ACC112 (cell line): Measurements from ENCODE around the gene ADAR.

Source experiments
- H2AFZ ChIP-seq: fragments of 200-600 bp; sonication (generic); one replicate; pipeline ENCODE4 v1.6.0; 2017; ENCODE audit warnings: antibody characterized with exemption, low read length; ENCODE audit not compliant: unreplicated experiment
- H3K27ac ChIP-seq: fragments of 200-600 bp; sonication (generic); 2 replicates; pipeline ENCODE4 v1.5.1; 2014; ENCODE audit warnings: low read depth, mild to moderate bottlenecking, antibody characterized with exemption, low read length, moderate library complexity
- H3K27me3 ChIP-seq: fragments of 200-600 bp; sonication (generic); 2 replicates; pipeline ENCODE4 v1.6.1; 2014; ENCODE audit warnings: mild to moderate bottlenecking, antibody characterized with exemption, low read length, moderate library complexity, mixed read lengths; ENCODE audit not compliant: insufficient read depth
- H3K36me3 ChIP-seq: fragments of 200-600 bp; sonication (generic); 2 replicates; pipeline ENCODE4 v1.6.1; 2016; ENCODE audit warnings: mild to moderate bottlenecking, antibody characterized with exemption, low read length, moderate library complexity, mixed read lengths; ENCODE audit not compliant: insufficient read depth
- H3K4me1 ChIP-seq: fragments of 200-600 bp; sonication (generic); one replicate; pipeline ENCODE4 v1.6.1; 2016; ENCODE audit warnings: low read length, mixed read lengths; ENCODE audit not compliant: insufficient read depth, unreplicated experiment, control insufficient read depth
- H3K4me3 ChIP-seq: fragments of 200-600 bp; sonication (generic); 2 replicates; pipeline ENCODE4 v1.5.1; 2014; ENCODE audit warnings: mild to moderate bottlenecking, low read depth, low read length
- H3K79me2 ChIP-seq: fragments of 200-600 bp; sonication (generic); one replicate; pipeline ENCODE4 v1.6.0; 2016; ENCODE audit warnings: low read length; ENCODE audit not compliant: control insufficient read depth, unreplicated experiment, insufficient read depth

Gene ADAR

DNA sequence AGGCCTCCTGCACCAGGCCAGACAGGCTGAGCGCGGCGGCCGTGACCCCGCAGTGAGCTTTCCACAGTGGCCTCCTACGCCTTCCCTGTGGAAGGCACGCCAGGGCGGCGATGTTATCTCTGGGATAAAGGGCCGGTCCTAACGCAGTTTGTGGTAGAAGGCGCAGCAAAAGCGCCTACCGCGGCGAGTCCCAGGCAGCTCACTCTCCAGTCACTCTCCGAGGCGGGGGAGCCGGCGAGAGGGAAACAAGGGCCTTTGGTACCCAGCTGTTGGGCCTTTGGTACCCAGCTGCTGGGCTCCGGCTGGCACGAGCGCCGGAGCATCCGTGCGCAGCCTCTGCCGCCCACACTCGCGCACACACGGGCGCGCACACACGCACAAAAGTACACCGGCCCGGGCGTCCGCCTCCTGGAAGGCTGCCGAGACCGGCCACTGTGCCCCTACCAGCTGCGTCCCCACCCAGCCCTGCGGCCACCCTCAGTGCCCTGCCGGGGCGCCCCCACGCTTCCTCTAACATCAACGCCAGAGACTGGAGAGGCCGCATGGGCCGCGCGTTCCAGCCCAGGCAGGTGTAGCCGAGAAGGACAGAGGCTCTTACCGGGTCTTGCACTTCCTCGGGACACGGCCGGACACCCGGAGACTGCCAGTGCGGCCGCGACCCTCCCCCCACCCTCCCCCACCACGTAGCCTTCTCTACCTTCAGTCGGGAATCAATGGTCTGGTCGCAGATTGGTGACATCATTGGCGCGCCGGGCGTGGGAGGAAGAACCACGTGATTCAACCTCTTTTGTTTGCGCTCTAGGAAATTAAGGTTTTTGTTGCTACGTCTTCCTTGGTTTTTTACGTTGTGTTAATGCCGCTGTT is 19.5 kb upstream of the ADAR start:
- peak overlapping the region; percentile 82 for H3K27ac ChIP-seq
- peak overlapping the region; percentile 98 for H2AFZ ChIP-seq
- H3K79me2 ChIP-seq: peaks cover 49% of the 10 kb centered on the region

DNA sequence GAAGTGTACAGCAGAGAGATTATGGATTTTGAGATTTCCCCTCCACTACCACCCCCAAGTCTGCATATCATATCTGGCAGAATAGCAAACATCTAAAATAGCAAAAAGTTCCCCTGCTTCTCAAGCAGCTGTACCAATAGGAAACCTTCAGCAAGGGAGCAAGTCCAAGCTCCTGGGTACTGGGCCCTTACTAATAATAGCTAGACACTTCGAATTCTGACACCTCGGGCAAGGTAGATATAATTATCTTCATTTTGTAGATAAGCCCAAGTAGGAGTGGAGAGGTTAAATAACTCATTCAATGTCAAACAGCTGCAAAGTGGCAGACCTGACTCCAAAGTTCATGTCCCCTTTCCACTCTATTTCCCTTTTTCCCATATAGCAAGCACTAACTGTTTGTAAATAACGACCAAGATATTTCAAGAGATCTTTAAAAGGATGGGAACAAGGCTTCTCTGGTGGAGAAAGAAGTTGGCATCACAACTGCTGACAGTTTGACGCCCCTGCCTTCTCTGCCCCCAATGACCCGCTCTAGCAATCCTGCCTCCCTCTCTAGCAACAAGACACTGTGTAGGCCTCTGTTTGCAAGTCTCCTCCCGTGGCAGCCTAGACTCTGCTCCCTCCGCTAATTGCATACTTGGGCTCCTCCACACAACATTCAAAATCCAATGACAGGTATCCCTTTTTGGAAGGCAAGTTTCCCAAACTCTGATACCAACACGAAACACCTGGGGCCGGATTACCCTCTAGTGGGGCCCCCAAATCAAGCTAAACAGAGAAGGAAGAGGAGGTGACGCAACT is 18.7 kb upstream of the ADAR start:
- H2AFZ ChIP-seq: peak overlapping the region; percentile 98
- peak overlapping the region; percentile 82 for H3K27ac ChIP-seq
- peak overlapping the region; percentile 79 for H3K4me3 ChIP-seq
- H3K79me2 ChIP-seq: peaks cover 58% of the 10 kb centered on the region
- peaks cover 4% of the 10 kb centered on the region; the same call in 1 of the 2 replicates for H3K27me3 ChIP-seq
- H3K4me1 ChIP-seq: peaks cover 12% of the 10 kb centered on the region
- peaks cover 10% of the 10 kb centered on the region; the same call in 1 of the 2 replicates for H3K36me3 ChIP-seq

More for the DNA sequence above, 19.5 kb upstream of the ADAR start:
- Histone ChIP-seq H3K4me1 (peaks cover 12% of the 10 kb centered on the region), H3K27me3 (peaks cover 12% of the 10 kb centered on the region), H3K4me3 (peak overlapping the region; percentile 79), H3K36me3 (peaks cover 10% of the 10 kb centered on the region; the same call in 1 of the 2 replicates)

DNA sequence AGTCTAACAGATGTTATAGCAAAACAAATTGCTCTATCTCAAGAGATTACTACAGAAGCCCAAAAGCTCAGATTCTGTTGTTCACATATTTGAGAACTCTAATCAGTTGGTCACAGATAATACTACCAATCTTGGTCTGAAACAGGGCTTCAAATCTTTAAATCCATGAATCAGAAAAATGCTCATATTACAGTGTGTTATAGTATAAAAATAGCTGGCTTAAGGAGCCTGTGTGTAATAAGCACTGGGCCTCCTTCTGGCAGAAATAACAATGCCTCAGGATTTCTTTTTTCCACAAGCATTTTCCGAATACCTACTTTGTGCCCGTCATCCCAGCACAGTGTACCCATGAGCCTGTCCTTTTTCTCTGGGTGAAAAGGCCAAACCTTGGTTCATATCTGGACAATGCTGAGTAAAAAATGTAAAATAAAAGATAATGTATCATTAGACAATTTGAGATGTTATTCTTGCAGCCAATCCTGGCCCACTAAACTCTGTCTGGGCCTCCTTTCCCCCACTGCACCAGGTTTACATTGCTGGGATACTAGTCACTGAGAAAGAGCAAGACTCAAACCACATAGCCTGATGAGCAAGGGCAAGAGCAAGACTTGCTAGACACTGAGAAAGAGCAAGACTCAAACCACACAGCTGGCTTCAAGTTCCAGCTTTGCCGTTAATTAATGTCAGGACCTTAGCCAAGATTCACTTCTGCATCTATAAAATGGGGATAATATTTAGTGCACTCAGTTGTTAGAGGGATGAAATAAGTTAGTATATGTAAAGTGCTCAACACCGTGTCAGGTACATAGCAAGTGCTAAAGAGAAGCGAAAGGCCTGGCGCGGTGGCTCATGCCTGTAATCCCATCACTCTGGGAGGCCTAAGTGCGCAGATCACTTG is 17.0 kb upstream of the ADAR start:
- H3K4me1 ChIP-seq: peaks cover 12% of the 10 kb centered on the region
- peaks cover 67% of the 10 kb centered on the region for H3K79me2 ChIP-seq

DNA sequence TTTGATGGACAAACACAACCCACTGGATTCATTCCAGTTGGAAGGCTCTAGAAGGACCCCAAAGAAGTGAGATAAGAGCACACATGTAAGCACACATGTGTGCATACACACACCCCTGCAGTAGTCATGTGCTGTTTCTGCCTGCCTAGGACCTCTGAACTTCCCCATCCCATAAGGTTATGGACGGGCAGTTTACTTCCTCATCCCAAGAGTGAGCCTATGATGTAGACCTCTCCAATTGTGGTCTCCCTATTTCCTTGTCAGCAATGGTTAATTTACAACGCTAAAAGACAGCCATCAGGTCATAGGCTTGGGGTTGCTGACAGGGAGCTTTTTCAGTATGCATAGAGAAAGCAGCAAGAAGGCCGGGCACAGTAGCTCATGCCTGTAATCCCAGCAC is 15.4 kb upstream of the ADAR start:
- Histone ChIP-seq H3K27me3 (no peaks in the 10 kb centered on the region), H3K27ac (no peak overlapping the region)

More for the DNA sequence above, 17.0 kb upstream of the ADAR start:
- H3K4me3 ChIP-seq: no peak overlapping the region
- H3K27ac ChIP-seq: no peak overlapping the region
- H3K36me3 ChIP-seq: peaks cover 10% of the 10 kb centered on the region; the same call in 1 of the 2 replicates
- no peaks in the 10 kb centered on the region for H3K27me3 ChIP-seq
- H2AFZ ChIP-seq: no peak overlapping the region

DNA sequence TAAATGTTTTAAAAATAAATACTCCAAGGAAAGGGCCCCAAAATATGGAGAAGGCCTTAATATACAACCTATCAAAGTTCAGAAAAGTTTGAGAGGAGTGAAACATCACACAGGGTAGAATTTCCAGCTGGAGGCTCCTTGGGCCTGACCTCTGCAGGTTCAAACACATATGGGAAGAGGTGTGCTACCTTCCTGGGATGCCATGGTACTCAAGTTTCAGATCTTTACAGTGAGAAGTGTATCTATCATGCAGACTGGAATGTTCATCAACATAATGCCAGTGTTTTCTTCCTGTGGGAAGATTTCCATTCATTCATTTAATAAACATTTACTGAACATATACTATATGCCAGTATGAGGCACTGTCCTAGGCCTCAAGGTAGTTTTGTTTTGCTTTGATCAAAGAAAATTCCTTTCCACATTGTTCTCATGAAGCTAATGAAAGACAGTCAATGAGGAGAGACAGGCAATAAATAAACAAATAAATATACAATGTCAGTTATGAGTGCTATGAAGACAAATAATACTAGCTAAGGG is 14.6 kb upstream of the ADAR start:
- peaks cover 86% of the 10 kb centered on the region for H3K79me2 ChIP-seq
- H3K27ac ChIP-seq: no peak overlapping the region
- no peak overlapping the region for H2AFZ ChIP-seq
- peaks cover 10% of the 10 kb centered on the region for H3K4me1 ChIP-seq
- no peak overlapping the region for H3K4me3 ChIP-seq
- H3K36me3 ChIP-seq: peaks cover 7% of the 10 kb centered on the region; the same call in 1 of the 2 replicates
- no peaks in the 10 kb centered on the region for H3K27me3 ChIP-seq

More for the DNA sequence above, 15.4 kb upstream of the ADAR start:
- Histone ChIP-seq H3K4me3 (no peak overlapping the region), H3K36me3 (peaks cover 7% of the 10 kb centered on the region; the same call in 1 of the 2 replicates), H2AFZ (no peak overlapping the region), H3K4me1 (peaks cover 10% of the 10 kb centered on the region), H3K79me2 (peaks cover 83% of the 10 kb centered on the region)

DNA sequence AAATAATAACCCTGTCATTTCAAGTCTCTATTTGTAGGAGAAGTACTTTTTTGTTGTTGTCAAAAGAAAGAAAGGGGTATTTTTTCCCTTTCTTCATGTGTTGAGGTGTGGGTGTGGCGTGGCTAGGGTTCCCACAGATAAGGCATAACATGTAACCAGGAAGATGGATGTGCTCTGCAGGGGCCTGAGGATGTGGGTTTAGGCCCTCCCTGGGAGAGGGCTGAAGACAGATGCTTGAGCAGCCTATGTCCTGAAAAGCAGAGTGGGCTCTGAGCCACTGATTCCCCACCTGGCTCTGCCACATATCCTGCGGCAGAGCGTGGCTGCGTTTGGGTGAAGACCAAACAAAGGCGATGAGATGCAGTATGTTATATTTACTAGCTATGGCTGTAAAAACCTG is 13.9 kb upstream of the ADAR start:
- Histone ChIP-seq H3K4me1 (peaks cover 10% of the 10 kb centered on the region), H3K27me3 (no peaks in the 10 kb centered on the region), H3K27ac (no peak overlapping the region), H3K79me2 (peaks cover 87% of the 10 kb centered on the region), H3K36me3 (peaks cover 7% of the 10 kb centered on the region; the same call in 1 of the 2 replicates), H2AFZ (no peak overlapping the region), H3K4me3 (no peak overlapping the region)

DNA sequence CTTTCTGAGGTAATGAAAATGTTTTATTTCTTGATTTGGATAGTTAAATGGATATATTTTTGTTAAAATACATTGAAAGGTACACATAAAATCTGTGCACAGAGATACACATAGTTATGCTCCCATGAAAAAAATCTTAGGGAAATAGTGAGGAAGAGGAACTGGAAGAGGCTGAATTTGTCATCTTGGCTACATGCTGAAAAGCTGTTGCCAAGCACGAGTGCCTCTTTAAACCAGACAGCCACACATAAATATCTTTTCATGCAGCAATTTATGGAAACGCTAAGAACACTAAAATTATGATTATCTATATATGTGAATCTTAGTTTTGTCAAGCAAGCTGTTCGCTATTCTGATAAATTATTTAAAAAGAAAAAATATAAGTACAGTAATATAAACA is 12.8 kb upstream of the ADAR start:
- Histone ChIP-seq H3K27me3 (no peaks in the 10 kb centered on the region), H3K4me1 (peaks cover 3% of the 10 kb centered on the region), H2AFZ (no peak overlapping the region), H3K27ac (no peak overlapping the region), H3K36me3 (peaks cover 7% of the 10 kb centered on the region; the same call in 1 of the 2 replicates), H3K79me2 (peaks cover 88% of the 10 kb centered on the region), H3K4me3 (no peak overlapping the region)

DNA sequence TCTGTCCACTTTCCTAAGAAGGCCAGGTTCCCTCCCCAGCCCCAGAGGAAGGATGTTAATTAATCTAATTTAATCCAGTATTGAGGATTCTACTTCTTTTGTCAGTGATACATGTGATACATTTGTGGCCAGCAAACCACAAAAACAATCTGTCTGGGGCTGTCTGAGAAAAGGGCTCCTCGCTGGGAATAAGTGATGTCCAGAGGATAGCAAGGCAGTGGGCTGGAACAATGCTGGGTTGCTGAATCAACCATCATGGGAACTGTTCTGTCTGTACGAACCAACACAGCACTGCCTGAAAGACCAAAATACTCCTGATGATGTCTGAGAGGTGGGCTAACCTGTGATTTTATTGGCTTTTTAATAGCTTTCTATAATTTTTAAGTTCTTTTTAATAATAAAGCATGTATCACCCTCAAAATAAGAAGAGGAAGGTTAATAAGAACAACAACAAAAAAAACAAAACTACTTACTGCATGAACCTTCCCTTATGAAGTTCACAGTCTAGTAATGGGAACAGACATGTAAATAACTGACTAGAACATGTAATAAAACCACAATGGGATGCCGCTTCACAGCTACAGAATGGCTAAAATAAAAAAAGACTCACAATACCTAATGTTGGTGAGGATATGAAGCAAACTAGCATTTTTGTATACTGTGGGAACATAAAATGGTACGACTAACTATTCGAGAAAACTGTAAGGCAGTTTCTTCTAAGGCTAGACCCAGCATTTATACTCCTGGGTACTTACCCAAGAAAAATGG is 11.4 kb upstream of the ADAR start:
- H3K79me2 ChIP-seq: peaks cover 86% of the 10 kb centered on the region
- no peak overlapping the region for H3K27ac ChIP-seq
- H2AFZ ChIP-seq: no peak overlapping the region
- no peak overlapping the region for H3K4me3 ChIP-seq
- no peaks in the 10 kb centered on the region for H3K27me3 ChIP-seq
- peaks cover 5% of the 10 kb centered on the region; the same call in 1 of the 2 replicates for H3K36me3 ChIP-seq
- no peaks in the 10 kb centered on the region for H3K4me1 ChIP-seq

DNA sequence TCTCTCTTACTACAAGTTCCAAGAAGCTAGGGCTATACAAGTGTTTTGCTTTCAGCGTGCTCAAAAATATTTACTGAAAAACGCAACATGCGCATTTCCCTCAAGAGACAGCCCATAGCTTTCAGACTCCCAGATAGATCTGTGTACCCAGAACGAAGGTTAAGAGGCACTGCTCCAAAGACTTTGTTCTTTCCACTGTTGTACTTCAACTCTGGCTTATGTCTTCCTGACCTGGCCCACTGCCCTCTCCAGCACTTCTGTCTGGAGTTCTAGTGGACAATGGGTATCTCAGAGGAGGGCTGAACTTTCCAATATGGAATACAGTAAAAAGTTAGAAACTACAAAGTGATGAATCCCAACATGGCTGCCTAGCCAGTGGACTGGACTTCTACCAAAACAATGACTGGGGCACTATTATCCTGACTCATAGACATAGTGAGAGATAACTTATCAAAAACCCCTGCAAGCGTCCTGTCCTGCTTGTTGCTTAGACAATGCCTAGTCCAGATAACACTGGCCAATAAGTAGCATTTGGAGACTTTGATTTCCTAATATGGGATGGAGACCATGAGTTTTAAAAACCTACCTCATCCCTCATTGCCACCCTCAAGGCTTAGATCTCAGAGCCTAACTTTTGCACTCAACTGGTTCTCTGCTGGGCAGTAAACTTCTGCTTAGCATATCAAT is 8.8 kb upstream of the ADAR start:
- Histone ChIP-seq H3K4me3 (no peak overlapping the region), H3K36me3 (no peaks in the 10 kb centered on the region), H3K27me3 (no peaks in the 10 kb centered on the region), H2AFZ (no peak overlapping the region), H3K27ac (no peak overlapping the region), H3K4me1 (peaks cover 2% of the 10 kb centered on the region), H3K79me2 (peaks cover 74% of the 10 kb centered on the region)
